HG02678 (cell line): ENCODE results near the gene PTPRK.

ENCODE experiments used
- ATAC-seq: cut with Tn5 transposase; IDR thresholded peaks from one replicate; pipeline ENCODE4 v1.9.1; 2021; ENCODE audit warnings: mild to moderate bottlenecking, moderate library complexity; ENCODE audit not compliant: unreplicated experiment

Gene PTPRK

GRCh38 chr6:128520436-128521281, at the start of gene PTPRK:
TSS of gene PTPRK (minus strand) at chr6:128520599. CDS start at chr6:128520358, 241 bp downstream.
- ATAC-seq: peak; percentile 89

GRCh38 chr6:128567029-128567428, 46.6 kb upstream of the PTPRK start:
- no peak for ATAC-seq

GRCh38 chr6:128560966-128561365, 40.6 kb upstream of the PTPRK start:
- ATAC-seq: no peak

- ATAC-seq: no peak
Measured at GRCh38 chr6:128558924-128559323, 38.5 kb upstream of the PTPRK start.

- ATAC-seq: peak; percentile 65
Measured at GRCh38 chr6:128558021-128558420, 37.6 kb upstream of the PTPRK start.

GRCh38 chr6:128557081-128557480, 36.7 kb upstream of the PTPRK start:
- ATAC-seq: no peak

- ATAC-seq: no peak
Measured at GRCh38 chr6:128554302-128554701, 33.9 kb upstream of the PTPRK start.

GRCh38 chr6:128541261-128541660, 20.9 kb upstream of the PTPRK start:
- ATAC-seq: no peak

GRCh38 chr6:128538763-128539162, 18.4 kb upstream of the PTPRK start:
- ATAC-seq: no peak

GRCh38 chr6:128532827-128533226, 12.4 kb upstream of the PTPRK start:
- peak; percentile 60 for ATAC-seq

- no peak for ATAC-seq
Measured at GRCh38 chr6:128532136-128532535, 11.7 kb upstream of the PTPRK start.

- ATAC-seq: no peak
Measured at GRCh38 chr6:128531696-128532095, 11.3 kb upstream of the PTPRK start.

- ATAC-seq: no peak
Measured at GRCh38 chr6:128528241-128528640, 7.8 kb upstream of the PTPRK start.

- ATAC-seq: no peak
Measured at GRCh38 chr6:128527375-128527774, 7.0 kb upstream of the PTPRK start.

GRCh38 chr6:128526152-128526914, 5.9 kb upstream of the PTPRK start:
- ATAC-seq: no peak

GRCh38 chr6:128525406-128525805, 5.0 kb upstream of the PTPRK start:
- no peak for ATAC-seq

GRCh38 chr6:128521282-128521632, 858 bp upstream of the PTPRK start:
- no peak for ATAC-seq

GRCh38 chr6:128519931-128520435, 416 bp downstream of the PTPRK start:
- peak; percentile 22 for ATAC-seq

GRCh38 chr6:128519132-128519930, 1.1 kb downstream of the PTPRK start:
- ATAC-seq: peak; percentile 28

- ATAC-seq: no peak
Measured at GRCh38 chr6:128518434-128519131, 1.8 kb downstream of the PTPRK start.
